Activated CD8-positive, alpha-beta memory T cell treated with anti-CD3 and anti-CD28 coated beads for 36 hours (primary cell): ENCODE results near the gene EDN2. TPM values are rescaled to one million over a fixed set of nuclear protein-coding genes. Genes with fewer than 3 reads are reported as not detected.

ENCODE experiments used
- CTCF ChIA-PET: fragments of 350-600 bp; sonication (Branson Sonifier 250); formaldehyde crosslinking; loops from one replicate; lab custom pipeline; 2021; ENCODE audit warnings: antibody characterized with exemption; lab: Charles Lee
- POLR2A ChIA-PET: fragments of 350-600 bp; sonication (Branson Sonifier 250); formaldehyde crosslinking; loops from one replicate; lab custom pipeline; 2021; ENCODE audit warnings: antibody characterized with exemption; lab: Charles Lee
- total RNA-seq, 2 experiments: library from RNA; stranded (reverse); gene quantifications; one replicate each; pipeline ENCODE4 v1.2.3, GENCODE V29; 2021

The EDN2 gene
- total RNA-seq, 2 experiments from 2014 or later: not detected

DNA sequence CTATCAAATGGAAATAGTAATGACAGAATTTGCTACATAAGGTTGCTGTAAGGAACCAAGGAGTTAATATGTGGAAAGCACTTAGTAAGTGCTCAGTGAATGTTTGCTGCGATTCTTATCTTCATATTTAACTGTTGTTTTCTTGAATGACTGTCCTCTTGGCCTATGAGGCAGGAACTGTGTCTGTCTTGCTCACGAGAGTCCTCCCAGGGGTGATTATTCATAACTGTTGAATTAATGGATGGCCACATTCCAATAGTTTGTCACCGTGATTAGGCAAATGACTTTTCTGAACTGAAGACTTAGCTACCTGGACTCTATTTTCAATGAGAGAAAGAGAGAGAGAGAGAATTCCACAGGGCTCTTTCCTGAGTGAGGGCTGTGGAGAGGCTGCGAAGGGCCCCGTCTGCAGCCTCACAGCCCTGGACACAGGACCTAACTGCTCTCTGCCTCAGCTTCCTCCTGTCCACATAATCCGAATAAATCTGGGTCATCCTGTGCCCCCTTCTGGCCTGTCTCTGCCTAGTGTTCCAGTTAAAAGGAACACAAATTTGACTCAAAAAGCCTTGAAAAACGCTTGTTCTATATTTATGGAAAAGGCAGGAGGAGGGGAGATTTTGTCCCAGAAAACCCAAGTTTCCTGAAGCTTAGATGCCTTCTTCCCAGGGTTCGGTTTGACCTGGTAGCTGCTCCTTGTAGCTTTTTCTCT, 8.5 kb downstream of the EDN2 start:
- ChIA-PET POLR2A (no interaction called here), CTCF (no interaction called here)

DNA sequence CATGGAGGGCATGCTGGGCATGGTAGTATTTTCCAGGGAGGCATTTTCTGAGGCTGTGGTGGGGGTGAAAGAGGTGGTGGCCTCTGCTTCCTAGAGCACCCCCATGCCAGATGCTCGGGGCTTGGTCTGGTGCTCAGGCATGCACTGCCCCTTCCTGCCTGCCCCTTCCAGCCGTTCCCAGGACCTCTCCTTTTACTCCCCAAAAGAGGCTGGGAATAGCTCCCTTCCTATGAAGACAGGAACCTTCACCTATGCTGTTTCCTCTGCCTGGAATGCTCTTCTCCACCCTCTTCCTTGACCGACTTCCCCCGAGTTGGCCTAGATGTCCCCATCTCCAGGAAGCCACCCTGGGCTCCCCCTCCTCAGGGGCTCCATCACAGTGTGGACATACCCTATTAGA, 9.1 kb downstream of the EDN2 start:
- CTCF ChIA-PET: no interaction called here
- POLR2A ChIA-PET: no interaction called here

DNA sequence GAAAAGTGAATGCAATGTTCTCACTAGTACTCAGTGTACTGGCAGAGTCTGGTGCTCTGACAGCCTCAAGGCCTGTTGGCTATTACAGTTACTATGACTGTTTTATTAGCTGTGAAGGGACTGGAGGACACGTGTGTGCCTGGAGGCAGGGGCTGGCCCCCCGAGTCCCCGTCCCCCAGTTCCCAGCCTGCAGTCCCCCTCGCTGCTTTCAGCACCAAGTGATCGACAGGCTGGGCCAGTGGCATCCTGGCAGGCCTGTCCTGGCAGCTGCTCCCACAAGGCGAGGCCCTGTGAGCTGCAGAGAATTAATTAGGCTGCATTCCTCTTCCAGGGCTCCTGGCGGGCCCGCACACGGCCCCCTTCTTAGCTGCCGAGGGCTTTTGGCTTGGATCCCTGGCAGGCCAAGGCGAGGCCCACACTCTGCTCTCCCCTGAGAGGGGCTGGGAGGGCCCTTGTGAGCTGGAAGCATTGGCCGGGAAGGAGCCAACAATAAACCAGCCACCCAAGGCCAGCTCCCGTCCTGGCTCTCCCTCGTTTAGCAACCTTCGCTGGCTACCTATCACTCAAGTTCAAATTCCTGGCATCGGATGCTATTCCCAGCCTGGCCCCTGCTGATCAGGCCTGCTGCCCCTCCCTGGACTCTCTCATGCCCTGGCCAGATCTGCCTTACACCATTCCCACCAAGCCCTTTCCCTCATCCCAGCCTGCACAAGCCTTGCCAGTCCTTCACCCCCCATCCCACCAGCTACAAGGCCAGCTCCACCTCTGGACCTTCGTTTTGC, 9.8 kb downstream of the EDN2 start:
- CTCF ChIA-PET: no interaction called here
- POLR2A ChIA-PET: interaction anchor here (0.5 kb wide), 1 partner anchor 1162 kb away, joined by 6 read pairs; no protein-coding TSS in a partner anchor

DNA sequence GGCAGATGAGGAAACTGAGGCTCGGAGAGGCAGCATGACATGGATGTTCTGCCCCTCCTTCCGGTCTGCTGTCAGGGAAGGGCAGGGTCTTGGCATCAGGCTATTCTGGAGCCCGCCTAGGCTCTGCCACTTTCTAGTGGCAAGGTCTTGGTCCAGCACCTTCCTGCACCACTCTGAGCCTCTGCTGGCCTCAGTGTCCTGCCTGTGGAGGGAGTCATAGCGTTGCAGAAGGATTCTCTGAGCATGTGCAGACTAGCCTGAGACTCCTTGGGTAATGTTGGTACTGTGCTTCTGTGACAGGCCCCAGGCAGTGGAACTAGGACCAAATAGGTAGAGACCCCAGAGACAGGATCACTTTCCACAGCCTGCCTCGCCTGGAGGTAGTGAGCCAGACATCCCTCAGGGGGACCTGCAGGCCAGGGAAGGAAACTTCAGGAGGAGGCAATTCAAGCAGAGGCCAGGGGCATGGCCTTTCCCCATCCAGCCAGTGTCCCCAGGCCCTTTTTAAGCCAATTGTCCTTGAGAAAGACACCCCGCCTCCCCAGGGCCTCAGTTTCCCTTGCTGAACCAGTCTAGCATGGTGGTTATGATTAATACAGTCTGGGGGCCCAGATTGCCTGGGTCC, 10.6 kb downstream of the EDN2 start:
- ChIA-PET CTCF (no interaction called here), POLR2A (interaction anchor here (0.5 kb wide), 1 partner anchor 1163 kb away, joined by 6 read pairs; no protein-coding TSS in a partner anchor)

GRCh38 chr1:41471658-41472057, 12.8 kb downstream of the EDN2 start:
- ChIA-PET POLR2A (no interaction called here), CTCF (no interaction called here)

GRCh38 chr1:41469706-41470105, 14.8 kb downstream of the EDN2 start:
- ChIA-PET POLR2A (no interaction called here), CTCF (no interaction called here)

- CTCF ChIA-PET: no interaction called here
- POLR2A ChIA-PET: interaction anchor here (0.7 kb wide), 1 partner anchor 437 kb away, joined by 3 read pairs; no protein-coding TSS in a partner anchor
Measured at GRCh38 chr1:41468122-41468762, 16.2 kb downstream of the EDN2 start.

DNA sequence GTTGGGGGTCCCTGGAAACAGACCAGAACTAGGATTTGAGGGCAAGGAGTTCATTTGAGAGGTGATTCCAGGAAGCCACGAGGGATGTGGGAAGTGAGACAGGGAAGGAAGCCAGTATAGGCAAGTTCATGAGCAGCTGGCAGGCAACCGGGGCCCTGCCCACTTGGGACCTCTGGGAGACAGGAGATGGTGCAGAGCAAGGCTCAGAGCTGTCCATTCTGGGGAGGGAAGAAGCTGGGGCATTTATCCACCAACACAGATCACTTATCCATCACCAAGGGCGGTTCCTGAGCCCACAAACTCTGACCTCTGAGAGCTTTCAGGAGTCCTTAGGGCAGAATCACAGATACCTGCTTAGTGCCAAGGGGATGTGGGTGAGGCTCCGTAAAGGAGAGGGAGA, 16.8 kb downstream of the EDN2 start:
- ChIA-PET CTCF (no interaction called here), POLR2A (no interaction called here)

GRCh38 chr1:41466146-41466545, 18.3 kb downstream of the EDN2 start:
- CTCF ChIA-PET: no interaction called here
- POLR2A ChIA-PET: no interaction called here

DNA sequence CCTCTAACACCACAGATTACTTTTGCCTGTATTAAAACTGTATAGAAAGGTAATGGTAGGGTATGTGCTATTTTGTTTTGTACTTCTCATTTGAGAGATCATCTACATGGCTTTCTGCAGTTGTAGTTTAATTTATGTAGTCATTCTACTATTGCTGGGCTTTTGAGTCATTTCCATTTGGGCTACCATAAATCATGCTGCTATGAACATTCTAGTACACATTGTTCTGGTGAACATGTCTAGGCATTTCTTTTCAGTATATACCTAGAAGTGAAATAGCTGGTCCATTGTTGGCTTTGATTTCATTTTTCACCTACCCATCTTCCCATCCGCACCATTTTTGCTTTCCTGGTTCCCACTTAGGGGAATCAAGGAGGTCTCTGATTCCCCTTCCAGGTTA, 18.7 kb downstream of the EDN2 start:
- POLR2A ChIA-PET: no interaction called here
- CTCF ChIA-PET: interaction anchor here (0.6 kb wide), 1 partner anchor 144 kb away, joined by 3 read pairs; no protein-coding TSS in a partner anchor

DNA sequence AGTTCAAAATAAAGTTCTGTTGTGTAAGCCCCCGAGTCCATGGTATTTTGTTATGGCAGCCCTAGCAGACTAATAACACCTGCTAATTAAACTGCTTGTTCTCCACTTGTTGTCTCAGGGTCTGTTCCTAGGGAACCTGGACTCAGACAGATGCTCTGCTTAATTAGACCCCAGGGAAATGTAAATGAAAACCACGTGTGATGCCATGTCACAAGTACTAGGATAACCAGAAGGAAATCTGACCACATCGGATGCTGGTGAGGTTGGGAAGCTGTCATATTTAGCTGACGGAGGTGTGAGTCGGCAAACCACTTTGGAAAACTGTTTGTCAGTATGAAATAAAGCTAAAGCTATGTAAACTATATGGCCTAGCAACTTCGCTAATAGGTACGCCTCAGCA, 19.6 kb downstream of the EDN2 start:
- ChIA-PET CTCF (interaction anchor here (0.6 kb wide), 1 partner anchor 143 kb away, joined by 3 read pairs; no protein-coding TSS in a partner anchor), POLR2A (no interaction called here)

DNA sequence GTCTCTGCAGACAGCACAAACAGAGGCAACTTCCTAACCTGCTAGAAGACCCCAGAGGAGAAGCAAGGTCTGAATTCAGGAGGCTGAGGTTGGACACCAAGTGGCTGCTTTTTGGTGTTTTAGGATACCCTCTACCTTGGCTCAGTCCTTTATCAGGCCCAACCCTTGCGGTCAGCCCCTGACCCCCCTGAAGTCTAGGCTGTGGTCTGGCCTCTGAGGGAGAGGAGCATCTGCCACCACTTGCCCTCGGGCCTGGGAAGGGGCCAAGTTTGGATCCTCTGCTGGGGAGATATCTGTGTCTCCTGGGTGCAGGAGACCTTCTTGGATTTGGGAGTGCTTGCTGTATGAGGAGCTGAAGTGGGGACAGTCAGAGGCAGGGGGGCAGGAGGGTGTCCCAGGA, 21.0 kb downstream of the EDN2 start:
- CTCF ChIA-PET: no interaction called here
- POLR2A ChIA-PET: no interaction called here

DNA sequence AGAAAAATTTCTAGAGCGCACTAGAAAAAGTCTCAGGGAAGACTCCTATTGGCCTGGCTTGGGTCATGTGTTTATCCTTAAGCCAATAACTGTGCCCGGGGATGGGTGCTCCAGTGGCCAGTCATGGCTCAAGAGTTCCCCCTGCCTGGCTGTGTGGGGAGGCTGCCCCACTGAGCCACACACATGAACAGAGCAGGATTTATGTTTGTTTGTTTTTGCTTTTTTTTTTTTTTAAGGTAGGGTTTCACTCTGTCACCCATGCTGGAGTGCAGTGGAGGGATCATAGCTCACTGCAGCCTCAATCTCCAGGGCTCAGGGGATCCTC, 21.8 kb downstream of the EDN2 start:
- POLR2A ChIA-PET: no interaction called here
- CTCF ChIA-PET: no interaction called here

DNA sequence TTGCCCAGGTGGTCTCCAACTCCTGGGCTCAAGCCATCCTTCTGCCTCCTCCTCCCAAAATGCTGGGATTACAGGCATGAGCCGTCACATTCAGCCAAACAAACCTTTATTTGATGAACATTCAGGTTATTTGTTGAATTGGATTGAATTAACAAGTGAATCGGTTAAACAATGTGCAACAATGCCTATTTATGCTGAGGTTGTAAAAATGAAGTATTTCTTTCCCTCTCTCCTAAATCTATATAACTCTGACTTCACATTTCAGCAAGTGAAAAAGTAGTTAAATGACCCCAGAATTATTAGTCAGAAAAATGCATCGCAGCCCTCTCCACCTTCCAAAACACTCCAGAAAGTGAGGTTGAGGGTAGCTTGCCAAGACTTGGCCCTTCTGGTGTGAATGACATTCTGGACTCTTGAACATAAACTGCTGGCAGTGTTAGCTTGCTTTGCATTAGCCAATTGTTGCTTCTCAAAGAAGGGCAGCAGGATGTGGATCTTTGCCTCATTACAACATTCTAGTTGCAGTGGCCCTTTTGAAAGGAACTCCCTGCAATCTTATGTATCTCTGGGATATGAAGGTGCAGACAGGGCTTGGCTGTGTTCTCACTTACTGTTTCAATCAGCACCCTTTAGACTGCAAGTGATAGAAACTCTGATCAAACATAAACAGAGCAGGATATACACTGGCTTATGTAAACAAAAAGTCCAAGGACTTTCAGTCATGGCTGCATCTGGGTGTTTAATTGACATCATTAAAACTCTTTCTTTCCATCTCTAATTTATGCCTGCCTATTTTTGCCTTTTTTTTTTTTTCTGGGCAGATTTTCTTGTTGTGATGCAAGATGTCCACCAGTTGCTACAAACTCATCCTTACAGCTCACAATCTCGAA, 22.4 kb downstream of the EDN2 start:
- CTCF ChIA-PET: no interaction called here
- POLR2A ChIA-PET: no interaction called here

DNA sequence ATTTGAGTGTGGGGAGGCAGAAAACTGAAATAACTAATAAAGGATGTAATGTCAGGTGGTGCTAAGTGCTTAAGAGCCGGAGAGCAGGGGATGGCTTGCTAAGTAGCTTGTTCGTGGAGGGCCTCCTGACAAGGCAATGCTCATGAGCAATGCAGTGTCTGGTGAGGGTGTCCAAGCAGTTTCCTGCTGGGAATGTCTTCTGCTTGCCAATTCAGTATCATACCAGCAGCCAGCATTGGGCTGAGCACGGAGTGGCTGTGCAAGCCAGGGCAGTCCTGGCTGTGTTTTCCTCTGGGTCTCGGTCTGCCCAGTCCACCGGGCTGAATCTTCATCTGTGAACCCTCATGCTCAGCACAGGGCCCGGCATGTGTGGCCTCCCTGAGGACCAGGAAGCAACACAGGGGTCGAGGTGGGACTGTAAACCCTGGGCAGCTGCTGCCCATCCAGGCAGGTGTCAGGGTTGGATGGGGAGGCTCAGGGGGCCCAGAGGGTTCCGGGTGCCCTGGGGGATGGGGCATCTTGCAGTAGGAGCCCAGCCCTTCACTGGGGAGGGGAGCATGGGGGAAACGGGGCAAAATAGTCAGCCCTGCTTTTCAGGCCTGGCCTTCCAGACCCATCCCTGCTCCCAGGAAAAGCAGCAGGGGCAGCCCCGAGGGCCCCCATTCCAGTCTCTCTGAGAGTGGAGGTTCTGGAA, 27.5 kb downstream of the EDN2 start:
- ChIA-PET POLR2A (no interaction called here), CTCF (no interaction called here)

DNA sequence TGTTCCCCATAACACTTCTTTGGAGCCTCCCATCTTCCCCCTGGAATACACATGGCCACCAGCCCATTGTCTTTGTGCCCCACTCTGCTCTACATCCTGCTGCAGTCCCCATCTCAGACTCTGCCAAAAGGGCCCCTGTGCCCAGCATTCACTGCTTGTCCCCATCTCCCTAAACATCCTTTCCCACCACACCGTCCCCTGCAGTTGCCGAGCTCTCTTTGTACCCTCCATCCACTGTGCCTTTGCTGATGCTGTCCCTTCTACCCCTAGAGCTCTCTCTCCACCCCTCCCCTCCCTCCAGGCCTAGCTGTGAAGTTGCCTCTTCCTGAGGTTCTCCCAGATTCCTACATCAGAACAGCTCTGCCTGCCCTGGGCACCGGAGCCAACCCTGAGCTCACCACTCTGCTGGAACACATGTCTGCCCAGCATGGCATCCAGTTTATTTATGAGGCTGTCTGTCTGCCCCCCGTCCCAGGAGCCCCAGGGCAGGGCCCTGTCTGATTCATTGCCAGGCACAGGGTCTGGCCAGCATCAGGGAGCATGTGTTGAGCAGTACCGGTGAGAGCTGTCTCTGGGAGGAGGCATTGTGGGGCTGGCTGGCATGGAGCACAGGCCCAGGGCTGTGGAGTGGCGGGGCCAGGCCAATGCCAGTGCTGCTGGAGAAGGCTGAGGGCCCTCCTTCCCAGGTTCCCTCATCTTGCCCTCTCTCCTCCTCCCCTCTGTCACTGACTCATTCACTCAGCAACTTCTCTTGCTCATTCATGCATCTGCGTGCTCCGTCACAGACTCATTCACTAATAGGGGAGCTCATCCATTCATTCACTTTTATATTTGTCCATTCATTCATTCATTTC, 28.8 kb downstream of the EDN2 start:
- ChIA-PET POLR2A (no interaction called here), CTCF (no interaction called here)

- POLR2A ChIA-PET: no interaction called here
- CTCF ChIA-PET: no interaction called here
Measured at GRCh38 chr1:41454406-41454805, 30.1 kb downstream of the EDN2 start.
